Keratinocyte (primary cell): ENCODE results near the gene ATP13A5. TPM values are rescaled to one million over a fixed set of nuclear protein-coding genes. Genes with fewer than 3 reads are reported as not detected.

ENCODE experiments used
- DNase-seq: peaks from one replicate; pipeline ENCODE4 v3.0.0-alpha.2; 2011; ENCODE audit warnings: low read depth, missing footprints, low spot score
- FAIRE-seq: peaks from 2 replicates; lab custom pipeline; 2011; peaks lifted over from hg19 to GRCh38; lab: Jason Lieb, UNC
- H2AFZ ChIP-seq: 2 replicates; pipeline ENCODE4 v1.6.0; 2012; ENCODE audit warnings: low read length, control low read depth, inconsistent platforms; ENCODE audit not compliant: control insufficient read depth
- H3K27ac ChIP-seq: 2 replicates; pipeline ENCODE4 v1.5.1; 2011; ENCODE audit warnings: low read length; ENCODE audit not compliant: control insufficient read depth, insufficient read depth
- H3K27me3 ChIP-seq: 3 replicates; pipeline ENCODE4 v1.6.0; 2011; ENCODE audit warnings: low read length; ENCODE audit not compliant: control insufficient read depth, insufficient read depth; ENCODE audit errors: extremely low read depth
- H3K36me3 ChIP-seq, 2 experiments: 2 replicates in 1 of 2; 3 replicates in 1 of 2; pipeline ENCODE4 v1.5.1; 2011; ENCODE audit warnings: low read length in 2 of 2, mild to moderate bottlenecking in 1 of 2; ENCODE audit not compliant: control insufficient read depth in 2 of 2, insufficient read depth in 2 of 2; ENCODE audit errors: extremely low read depth in 1 of 2
- H3K4me1 ChIP-seq: 3 replicates; pipeline ENCODE4 v1.5.1; 2011; ENCODE audit warnings: low read length; ENCODE audit not compliant: control insufficient read depth, insufficient read depth; ENCODE audit errors: extremely low read depth
- H3K4me2 ChIP-seq: 3 replicates; pipeline ENCODE4 v1.6.0; 2011; ENCODE audit warnings: low read depth, low read length; ENCODE audit not compliant: control insufficient read depth, insufficient read depth; ENCODE audit errors: extremely low read depth
- H3K4me3 ChIP-seq, 3 experiments: fragments of 200-600 bp in 1 of 3; sonication (generic) in 1 of 3; 2 replicates in 2 of 3; 3 replicates in 1 of 3; pipeline ENCODE4 v1.5.1; 2011 to 2016; ENCODE audit warnings: low read length in 3 of 3, mild to moderate bottlenecking in 3 of 3, control low read depth in 2 of 3, inconsistent platforms in 1 of 3, low read depth in 1 of 3, mixed read lengths in 1 of 3, mixed run types in 1 of 3, moderate library complexity in 1 of 3; ENCODE audit not compliant: control insufficient read depth in 2 of 3, insufficient read depth in 2 of 3; ENCODE audit errors: extremely low read depth in 1 of 3
- H3K79me2 ChIP-seq: 2 replicates; pipeline ENCODE4 v1.6.0; 2012; ENCODE audit warnings: low read length; ENCODE audit not compliant: control insufficient read depth, insufficient read depth
- H3K9ac ChIP-seq: 3 replicates; pipeline ENCODE4 v1.6.0; 2011; ENCODE audit warnings: low read length; ENCODE audit not compliant: control insufficient read depth, insufficient read depth; ENCODE audit errors: extremely low read depth
- H3K9me1 ChIP-seq: 3 replicates; pipeline ENCODE4 v1.6.0; 2011; ENCODE audit warnings: low read length; ENCODE audit not compliant: control insufficient read depth, insufficient read depth; ENCODE audit errors: extremely low read depth
- H3K9me3 ChIP-seq: 2 replicates; pipeline ENCODE4 v1.5.1; 2012; ENCODE audit warnings: low read depth, low read length; ENCODE audit not compliant: control insufficient read depth
- H4K20me1 ChIP-seq: 3 replicates; pipeline ENCODE4 v1.6.0; 2011; ENCODE audit warnings: low read length; ENCODE audit not compliant: control insufficient read depth, insufficient read depth; ENCODE audit errors: extremely low read depth
- EZH2 ChIP-seq: IDR thresholded peaks from one replicate; pipeline ENCODE4 v1.6.1; 2012; ENCODE audit warnings: inconsistent platforms, mild to moderate bottlenecking, low read length, moderate library complexity
- dilution Hi-C: fragments of 300-500 bp; cut with MboI; formaldehyde crosslinking; loops from one replicate; pipeline ENCODE4 v1.7.0; 2020; ENCODE audit warnings: low sequenced_read_pairs; ENCODE audit not compliant: extremely low pct_ligation_motif_present
- polyA plus RNA-seq, 5 experiments: library from polyadenylated mRNA; depleted of rRNA in 3 of 5; stranded (reverse) in 3 of 5; stranded (forward) in 1 of 5; unstranded in 1 of 5; fragments of >200 nt; gene quantifications; 1 replicate in 1 of 5; 2 replicates in 3 of 5; 3 replicates in 1 of 5; pipeline versions ENCODE4 v1.2.1 to v1.2.3, GENCODE V29; 2011 to 2012; ENCODE audit warnings: missing spikeins in 2 of 5, low read depth in 1 of 5, low replicate concordance in 1 of 5
- TF ChIP-seq, protein P1 (sequence below), 3 experiments: IDR thresholded peaks in 1 of 3; conservative IDR thresholded peaks in 1 of 3; optimal IDR thresholded peaks in 1 of 3; 2 replicates in 2 of 3; 3 replicates in 1 of 3; pipeline versions ENCODE3 to v1.5.1; 2011; ENCODE audit warnings: low read length in 3 of 3, mild to moderate bottlenecking in 3 of 3, moderate library complexity in 2 of 3, control low read depth in 1 of 3, inconsistent platforms in 1 of 3; ENCODE audit not compliant: insufficient read depth in 2 of 3; ENCODE audit errors: extremely low read depth in 1 of 3

ATP13A5 gene
- polyA plus RNA-seq, 1 donor (not counting 4 experiments of a cell fraction or from before 2014, with no cell fraction given): not detected

DNA sequence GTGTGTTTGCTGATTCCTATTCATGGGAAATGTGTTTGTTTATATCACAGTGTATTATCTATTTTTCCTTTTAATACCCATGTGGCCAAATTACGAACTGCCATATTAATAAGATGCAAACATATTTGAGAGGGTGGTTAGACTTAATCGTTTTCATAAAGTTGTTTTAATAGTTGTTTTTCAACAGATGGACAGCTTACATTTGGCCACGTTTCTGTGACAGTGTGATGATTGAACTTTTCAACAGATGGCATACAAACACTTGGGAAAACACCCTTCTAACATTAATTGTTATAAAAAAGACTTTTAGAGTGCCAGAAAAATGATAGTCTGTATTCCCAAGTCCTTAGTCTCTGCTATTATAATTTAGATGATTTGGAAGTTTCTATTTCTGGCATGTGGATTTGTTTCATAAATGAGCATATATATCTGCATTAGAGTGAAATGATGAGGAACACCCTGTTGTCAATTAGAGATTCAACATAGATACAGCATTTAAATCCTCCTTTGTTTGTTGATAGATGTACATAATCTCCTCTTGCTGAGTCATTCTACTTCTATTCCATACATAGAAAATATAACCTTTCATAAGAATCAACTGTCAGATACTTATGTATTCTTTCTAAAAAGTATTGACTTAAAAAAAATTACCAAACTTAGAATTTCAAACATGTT lies 124.4 kb downstream of the ATP13A5 start:
- H4K20me1 ChIP-seq: no peaks in the 10 kb centered on the region
- dilution Hi-C loops: no loop called here
- DNase-seq: no peak
- H3K9me1 ChIP-seq: no peaks in the 10 kb centered on the region
- H3K27me3 ChIP-seq: no peaks in the 10 kb centered on the region
- H3K4me3 ChIP-seq: no peak overlapping the region
- H3K4me2 ChIP-seq: no peak overlapping the region
- H3K36me3 ChIP-seq: no peaks in the 10 kb centered on the region
- H3K9ac ChIP-seq: no peak overlapping the region
- TF ChIP-seq EZH2: no peak
- TF ChIP-seq, protein P1, sequence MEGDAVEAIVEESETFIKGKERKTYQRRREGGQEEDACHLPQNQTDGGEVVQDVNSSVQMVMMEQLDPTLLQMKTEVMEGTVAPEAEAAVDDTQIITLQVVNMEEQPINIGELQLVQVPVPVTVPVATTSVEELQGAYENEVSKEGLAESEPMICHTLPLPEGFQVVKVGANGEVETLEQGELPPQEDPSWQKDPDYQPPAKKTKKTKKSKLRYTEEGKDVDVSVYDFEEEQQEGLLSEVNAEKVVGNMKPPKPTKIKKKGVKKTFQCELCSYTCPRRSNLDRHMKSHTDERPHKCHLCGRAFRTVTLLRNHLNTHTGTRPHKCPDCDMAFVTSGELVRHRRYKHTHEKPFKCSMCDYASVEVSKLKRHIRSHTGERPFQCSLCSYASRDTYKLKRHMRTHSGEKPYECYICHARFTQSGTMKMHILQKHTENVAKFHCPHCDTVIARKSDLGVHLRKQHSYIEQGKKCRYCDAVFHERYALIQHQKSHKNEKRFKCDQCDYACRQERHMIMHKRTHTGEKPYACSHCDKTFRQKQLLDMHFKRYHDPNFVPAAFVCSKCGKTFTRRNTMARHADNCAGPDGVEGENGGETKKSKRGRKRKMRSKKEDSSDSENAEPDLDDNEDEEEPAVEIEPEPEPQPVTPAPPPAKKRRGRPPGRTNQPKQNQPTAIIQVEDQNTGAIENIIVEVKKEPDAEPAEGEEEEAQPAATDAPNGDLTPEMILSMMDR (optimal IDR thresholded peaks at IDR 0.05 in 1 of 3, IDR thresholded peaks at IDR 0.05 in 1 of 3, conservative IDR thresholded peaks at IDR 0.05 in 1 of 3; ENCODE audit: extremely low read depth in 1 of 3, insufficient read depth in 2 of 3, low read length in 3 of 3): no peak
- H3K4me1 ChIP-seq: no peaks in the 10 kb centered on the region
- H2AFZ ChIP-seq: no peak overlapping the region
- no peak for FAIRE-seq
- no peaks in the 10 kb centered on the region for H3K79me2 ChIP-seq
- no peaks in the 10 kb centered on the region for H3K9me3 ChIP-seq
- H3K27ac ChIP-seq: no peak overlapping the region

DNA sequence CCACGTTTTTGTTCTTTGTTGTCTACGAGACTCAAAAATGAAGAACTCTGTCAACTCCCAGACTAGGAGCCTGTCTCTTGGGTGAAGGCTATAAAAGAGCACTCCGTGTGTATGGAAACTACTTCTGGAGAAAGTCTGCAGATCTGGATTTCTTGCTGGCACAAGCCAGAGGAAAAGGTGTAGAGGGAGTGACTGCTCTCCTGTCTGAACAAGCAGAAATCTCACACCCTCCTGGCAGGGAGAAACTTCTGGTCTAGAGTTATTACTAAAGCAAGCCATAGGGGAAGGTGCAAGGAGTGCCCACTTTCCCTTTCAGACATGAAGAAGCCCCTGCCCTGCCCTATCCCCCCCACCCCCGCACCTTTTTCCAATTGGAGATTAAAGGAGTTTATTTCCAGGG lies 128.1 kb downstream of the ATP13A5 start:
- no peak for DNase-seq
- Histone ChIP-seq H2AFZ (no peak overlapping the region), H3K27me3 (no peaks in the 10 kb centered on the region), H3K9ac (no peak overlapping the region), H3K79me2 (no peaks in the 10 kb centered on the region), H3K36me3 (no peaks in the 10 kb centered on the region), H3K4me2 (no peak overlapping the region), H3K4me1 (no peaks in the 10 kb centered on the region), H3K9me1 (no peaks in the 10 kb centered on the region), H3K27ac (no peak overlapping the region), H4K20me1 (no peaks in the 10 kb centered on the region), H3K4me3 (no peak overlapping the region), H3K9me3 (no peaks in the 10 kb centered on the region)
- TF ChIP-seq EZH2: no peak
- TF ChIP-seq, protein P1 (optimal IDR thresholded peaks at IDR 0.05 in 1 of 3, IDR thresholded peaks at IDR 0.05 in 1 of 3, conservative IDR thresholded peaks at IDR 0.05 in 1 of 3; ENCODE audit: extremely low read depth in 1 of 3, insufficient read depth in 2 of 3, low read length in 3 of 3): no peak
- no peak for FAIRE-seq
- dilution Hi-C loops: no loop called here
